Activated CD4-positive, alpha-beta memory T cell treated with anti-CD3 and anti-CD28 coated beads for 36 hours (primary cell): ENCODE results near the gene PCSK5. TPM values are rescaled to one million over a fixed set of nuclear protein-coding genes. Genes with fewer than 3 reads are reported as not detected.

ENCODE experiments used
- CTCF ChIA-PET: fragments of 350-600 bp; sonication (Branson Sonifier 250); formaldehyde crosslinking; loops from one replicate; lab custom pipeline; 2021; ENCODE audit warnings: antibody characterized with exemption, inconsistent platforms; lab: Charles Lee
- POLR2A ChIA-PET: fragments of 350-600 bp; sonication (Branson Sonifier 250); formaldehyde crosslinking; loops from one replicate; lab custom pipeline; 2021; ENCODE audit warnings: antibody characterized with exemption; lab: Charles Lee
- DNase-seq: peaks from one replicate; pipeline ENCODE4 v3.0.0-alpha.2; 2020
- H3K27ac Mint-ChIP-seq: one replicate; pipeline ENCODE4 v1.8.0; 2021; ENCODE audit warnings: mixed read lengths
- H3K27me3 Mint-ChIP-seq: one replicate; pipeline ENCODE4 v1.8.0; 2021; ENCODE audit warnings: mixed read lengths
- H3K36me3 Mint-ChIP-seq: one replicate; pipeline ENCODE4 v1.8.0; 2021; ENCODE audit warnings: mixed read lengths
- H3K4me1 Mint-ChIP-seq: one replicate; pipeline ENCODE4 v1.8.0; 2021; ENCODE audit warnings: low read depth, mixed read lengths
- H3K4me3 Mint-ChIP-seq: one replicate; pipeline ENCODE4 v1.8.0; 2021; ENCODE audit warnings: mild to moderate bottlenecking, mixed read lengths
- H3K9me3 Mint-ChIP-seq: one replicate; pipeline ENCODE4 v1.8.0; 2021; ENCODE audit warnings: mixed read lengths
- intact Hi-C: fragments of 100-400 bp; cut with micrococcal nuclease; formaldehyde crosslinking; loops from one replicate; pipeline ENCODE4 v1.15.1; 2023
- total RNA-seq, 2 experiments: library from RNA; stranded (reverse); gene quantifications; one replicate each; pipeline ENCODE4 v1.2.3, GENCODE V29; 2021

PCSK5 gene
- total RNA-seq, 2 experiments from 2014 or later = 2.0 to 2.1 TPM

- intact Hi-C loops = no loop called here
- no peak for DNase-seq
- ChIA-PET POLR2A (no interaction called here), CTCF (no interaction called here)
- Mint-ChIP-seq H3K27me3 (no peaks in the 10 kb centered on the region), H3K36me3 (no peaks in the 10 kb centered on the region), H3K27ac (no peak overlapping the region), H3K4me1 (peaks cover 3% of the 10 kb centered on the region), H3K9me3 (no peaks in the 10 kb centered on the region), H3K4me3 (no peak overlapping the region)
Observed at GRCh38 chr9:76135902-76136301, 245.4 kb downstream of the PCSK5 start.

- H3K36me3 Mint-ChIP-seq = no peaks in the 10 kb centered on the region
- CTCF ChIA-PET = no interaction called here
- no peak for DNase-seq
- peaks cover 3% of the 10 kb centered on the region for H3K4me1 Mint-ChIP-seq
- POLR2A ChIA-PET = no interaction called here
- H3K4me3 Mint-ChIP-seq = no peak overlapping the region
- intact Hi-C loops = no loop called here
- no peaks in the 10 kb centered on the region for H3K9me3 Mint-ChIP-seq
- H3K27ac Mint-ChIP-seq = no peak overlapping the region
- no peaks in the 10 kb centered on the region for H3K27me3 Mint-ChIP-seq
Observed at GRCh38 chr9:76136986-76137385, 246.5 kb downstream of the PCSK5 start.

GRCh38 chr9:76137931-76138330, 247.5 kb downstream of the PCSK5 start:
- Mint-ChIP-seq H3K9me3 (no peaks in the 10 kb centered on the region), H3K27me3 (no peaks in the 10 kb centered on the region), H3K36me3 (no peaks in the 10 kb centered on the region), H3K4me3 (no peak overlapping the region), H3K4me1 (peaks cover 3% of the 10 kb centered on the region), H3K27ac (no peak overlapping the region)
- intact Hi-C loops = no loop called here
- CTCF ChIA-PET = no interaction called here
- POLR2A ChIA-PET = no interaction called here
- DNase-seq = no peak

- ChIA-PET CTCF (no interaction called here), POLR2A (no interaction called here)
- Mint-ChIP-seq H3K4me1 (peaks cover 3% of the 10 kb centered on the region), H3K4me3 (no peak overlapping the region), H3K27ac (no peak overlapping the region), H3K9me3 (no peaks in the 10 kb centered on the region), H3K36me3 (no peaks in the 10 kb centered on the region), H3K27me3 (no peaks in the 10 kb centered on the region)
- DNase-seq = no peak
- intact Hi-C loops = no loop called here
Observed at GRCh38 chr9:76138360-76138759, 247.9 kb downstream of the PCSK5 start.

- H3K36me3 Mint-ChIP-seq = no peaks in the 10 kb centered on the region
- H3K4me1 Mint-ChIP-seq = no peaks in the 10 kb centered on the region
- H3K9me3 Mint-ChIP-seq = no peaks in the 10 kb centered on the region
- POLR2A ChIA-PET = no interaction called here
- H3K27me3 Mint-ChIP-seq = no peaks in the 10 kb centered on the region
- CTCF ChIA-PET = no interaction called here
- no peak overlapping the region for H3K4me3 Mint-ChIP-seq
- DNase-seq = no peak
- H3K27ac Mint-ChIP-seq = no peak overlapping the region
- intact Hi-C loops = no loop called here
Observed at GRCh38 chr9:76143834-76144233, 253.4 kb downstream of the PCSK5 start.

- intact Hi-C loops = no loop called here
Observed at GRCh38 chr9:76150013-76150412, 259.5 kb downstream of the PCSK5 start.

GRCh38 chr9:76151267-76151666, 260.8 kb downstream of the PCSK5 start:
- no peaks in the 10 kb centered on the region for H3K27me3 Mint-ChIP-seq
- H3K4me3 Mint-ChIP-seq = no peak overlapping the region
- no peaks in the 10 kb centered on the region for H3K36me3 Mint-ChIP-seq
- no peaks in the 10 kb centered on the region for H3K4me1 Mint-ChIP-seq
- H3K9me3 Mint-ChIP-seq = no peaks in the 10 kb centered on the region
- ChIA-PET POLR2A (no interaction called here), CTCF (no interaction called here)
- no peak overlapping the region for H3K27ac Mint-ChIP-seq
- intact Hi-C loops = no loop called here
- DNase-seq = no peak

More at GRCh38 chr9:76150013-76150412, 259.5 kb downstream of the PCSK5 start:
- Mint-ChIP-seq H3K4me3 (no peak overlapping the region), H3K4me1 (no peaks in the 10 kb centered on the region), H3K9me3 (no peaks in the 10 kb centered on the region), H3K36me3 (no peaks in the 10 kb centered on the region), H3K27ac (no peak overlapping the region), H3K27me3 (no peaks in the 10 kb centered on the region)
- CTCF ChIA-PET = no interaction called here
- POLR2A ChIA-PET = no interaction called here
- no peak for DNase-seq

GRCh38 chr9:76153339-76153738, 262.9 kb downstream of the PCSK5 start:
- H3K27ac Mint-ChIP-seq = no peak overlapping the region
- DNase-seq = no peak
- no peaks in the 10 kb centered on the region for H3K9me3 Mint-ChIP-seq
- ChIA-PET POLR2A (no interaction called here), CTCF (no interaction called here)
- no peaks in the 10 kb centered on the region for H3K27me3 Mint-ChIP-seq
- H3K36me3 Mint-ChIP-seq = no peaks in the 10 kb centered on the region
- no peaks in the 10 kb centered on the region for H3K4me1 Mint-ChIP-seq
- H3K4me3 Mint-ChIP-seq = no peak overlapping the region
- intact Hi-C loops = no loop called here

GRCh38 chr9:76153902-76154629, 263.6 kb downstream of the PCSK5 start:
- ChIA-PET POLR2A (no interaction called here), CTCF (no interaction called here)
- intact Hi-C loops = no loop called here
- no peaks in the 10 kb centered on the region for H3K27me3 Mint-ChIP-seq
- H3K9me3 Mint-ChIP-seq = no peaks in the 10 kb centered on the region
- peaks cover 3% of the 10 kb centered on the region for H3K36me3 Mint-ChIP-seq
- H3K4me1 Mint-ChIP-seq = no peaks in the 10 kb centered on the region
- no peak for DNase-seq
- no peak overlapping the region for H3K27ac Mint-ChIP-seq
- no peak overlapping the region for H3K4me3 Mint-ChIP-seq

- Mint-ChIP-seq H3K4me1 (no peaks in the 10 kb centered on the region), H3K4me3 (no peak overlapping the region), H3K36me3 (peaks cover 7% of the 10 kb centered on the region), H3K9me3 (no peaks in the 10 kb centered on the region), H3K27me3 (no peaks in the 10 kb centered on the region), H3K27ac (no peak overlapping the region)
- DNase-seq = no peak
- intact Hi-C loops = no loop called here
- ChIA-PET POLR2A (no interaction called here), CTCF (no interaction called here)
Observed at GRCh38 chr9:76155361-76155760, 264.9 kb downstream of the PCSK5 start.

- Mint-ChIP-seq H3K9me3 (no peaks in the 10 kb centered on the region), H3K27me3 (no peaks in the 10 kb centered on the region), H3K4me1 (no peaks in the 10 kb centered on the region), H3K4me3 (no peak overlapping the region), H3K27ac (no peak overlapping the region), H3K36me3 (peaks cover 9% of the 10 kb centered on the region)
- intact Hi-C loops = no loop called here
- ChIA-PET CTCF (no interaction called here), POLR2A (no interaction called here)
- DNase-seq = no peak
Observed at GRCh38 chr9:76158713-76159112, 268.2 kb downstream of the PCSK5 start.

- H3K4me1 Mint-ChIP-seq = no peaks in the 10 kb centered on the region
- no peak overlapping the region for H3K27ac Mint-ChIP-seq
- no peaks in the 10 kb centered on the region for H3K27me3 Mint-ChIP-seq
- intact Hi-C loops = no loop called here
- H3K4me3 Mint-ChIP-seq = no peak overlapping the region
- peaks cover 9% of the 10 kb centered on the region for H3K36me3 Mint-ChIP-seq
- CTCF ChIA-PET = no interaction called here
- H3K9me3 Mint-ChIP-seq = no peaks in the 10 kb centered on the region
- no peak for DNase-seq
- POLR2A ChIA-PET = no interaction called here
Observed at GRCh38 chr9:76159293-76159926, 268.9 kb downstream of the PCSK5 start.

- Mint-ChIP-seq H3K4me1 (no peaks in the 10 kb centered on the region), H3K9me3 (no peaks in the 10 kb centered on the region), H3K4me3 (no peak overlapping the region), H3K27ac (no peak overlapping the region), H3K27me3 (no peaks in the 10 kb centered on the region), H3K36me3 (peaks cover 9% of the 10 kb centered on the region)
- POLR2A ChIA-PET = no interaction called here
- intact Hi-C loops = no loop called here
- CTCF ChIA-PET = no interaction called here
- DNase-seq = no peak
Observed at GRCh38 chr9:76161106-76161505, 270.6 kb downstream of the PCSK5 start.
